Mammary epithelial cell (primary cell): ENCODE results near the gene FTSJ3.

Experiments used
- CTCF ChIP-seq, 2 donors: IDR thresholded peaks in 1 of 2; conservative IDR thresholded peaks in 1 of 2; 2 replicates each; pipeline ENCODE4 v1.5.1; 2011 to 2012; ENCODE audit warnings: inconsistent platforms in 2 of 2, low read length in 2 of 2, mild to moderate bottlenecking in 2 of 2, control low read depth in 1 of 2, low read depth in 1 of 2; ENCODE audit not compliant: insufficient read depth in 1 of 2; ENCODE audit errors: extremely low read depth in 1 of 2
- EZH2 ChIP-seq: IDR thresholded peaks from 2 replicates; pipeline ENCODE4 v1.6.1; 2012; ENCODE audit warnings: low read length, inconsistent platforms, borderline replicate concordance

DNA sequence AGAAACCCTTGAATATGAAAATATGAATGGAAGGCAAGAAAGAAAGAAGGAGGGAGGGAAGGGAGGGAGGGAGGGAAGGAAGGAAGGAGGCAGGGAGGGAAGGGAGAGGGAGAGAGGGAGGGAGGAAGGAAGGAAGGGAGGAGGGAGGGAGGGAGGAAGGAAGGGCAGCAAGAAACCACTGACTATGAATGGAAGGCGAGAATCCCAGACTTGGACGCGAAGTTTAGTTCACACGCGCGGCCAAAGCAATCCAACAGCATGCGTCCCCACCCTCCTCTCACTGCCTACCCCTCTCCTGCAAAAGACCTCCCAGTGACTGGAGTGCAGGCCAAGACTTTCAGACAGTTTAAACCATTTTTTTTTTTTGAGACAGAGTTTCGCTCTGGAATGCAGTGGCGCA, 22.9 kb upstream of the FTSJ3 start:
- TF ChIP-seq EZH2 = no peak
- no peak for TF ChIP-seq CTCF (conservative IDR thresholded peaks at IDR 0.05 in 1 of 2, IDR thresholded peaks at IDR 0.05 in 1 of 2; ENCODE audit: extremely low read depth in 1 of 2, insufficient read depth in 1 of 2, low read depth in 1 of 2, low read length in 2 of 2)
